Measurements from ENCODE around the gene TMEM51.

GRCh38 chr1:15116966-15117365 lies 36.6 kb upstream of the TMEM51 start:
- TF ChIP-seq CTCF (IDR thresholded peaks at IDR 0.05) (no peak), POLR2A (IDR thresholded peaks at IDR 0.05) (no peak)

All from body of pancreas (tissue), 4 donors.